ENCODE data around the gene SLFN11. TPM values are rescaled to one million over a fixed set of nuclear protein-coding genes. Genes with fewer than 3 reads are reported as not detected.
"Not testable (repeated sequence)": the region's sequence is repeated elsewhere in the genome, so short reads cannot be mapped to it uniquely, and the experiment has no call there.

Gene SLFN11
- total RNA-seq, 2 experiments from 2014 or later: not detected

GRCh38 chr17:35341411-35341992 is 31.9 kb downstream of the SLFN11 start:
- POLR2A ChIA-PET: no interaction called here
- no peaks in the 10 kb centered on the region for H3K79me2 ChIP-seq (ENCODE audit: insufficient read depth, low read depth, low read length)

DNA sequence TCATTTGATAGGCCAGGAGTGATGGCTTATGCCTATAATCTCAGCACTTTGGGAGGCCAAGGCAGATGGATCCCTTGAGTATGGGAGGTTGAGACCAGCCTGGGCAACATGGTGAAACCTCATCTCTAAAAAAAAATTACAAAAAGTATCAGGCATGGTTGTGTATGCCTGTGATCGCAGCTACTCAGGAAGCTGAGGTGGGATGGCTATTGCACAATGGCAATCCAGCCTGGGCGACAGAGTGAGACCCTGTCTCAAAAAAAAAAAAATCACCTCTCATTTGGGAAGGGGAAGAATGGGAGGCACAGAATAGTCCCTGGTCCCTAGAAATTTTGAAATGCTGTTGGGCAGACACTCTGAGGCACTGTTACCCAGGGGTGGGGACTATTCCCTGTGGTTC is 35.2 kb downstream of the SLFN11 start:
- CTCF ChIA-PET (ENCODE audit: unreplicated experiment): no interaction called here
- Histone ChIP-seq H3K36me3 (ENCODE audit: insufficient read depth, low read length) (no peaks in the 10 kb centered on the region), H4K20me1 (ENCODE audit: insufficient read depth, low read length) (no peaks in the 10 kb centered on the region), H3K9me3 (ENCODE audit: low read length) (peaks cover 27% of the 10 kb centered on the region; the same call in 1 of the 2 replicates), H3K4me2 (ENCODE audit: low read length) (no peak overlapping the region), H3K9me2 (ENCODE audit: insufficient read depth, low read length) (no peaks in the 10 kb centered on the region), H3K4me1 (ENCODE audit: insufficient read depth, low read length, poor library complexity, severe bottlenecking) (peaks cover 16% of the 10 kb centered on the region), H2AFZ (ENCODE audit: low read length) (no peak overlapping the region), H3K79me2 (ENCODE audit: insufficient read depth, low read depth, low read length) (no peaks in the 10 kb centered on the region), H3K27ac (ENCODE audit: low read depth, low read length, poor library complexity, severe bottlenecking) (no peak overlapping the region), H3K4me3 (ENCODE audit: low read depth, low read length, poor library complexity, severe bottlenecking) (no peak overlapping the region)
- TF ChIP-seq EZH2phosphoT487 (IDR thresholded peaks at IDR 0.05; ENCODE audit: borderline replicate concordance, low read depth, low read length): no peak
- TF ChIP-seq CTCF (conservative IDR thresholded peaks at IDR 0.05; ENCODE audit: low read length): no peak
- POLR2A ChIA-PET: interaction anchor here (0.7 to 0.9 kb wide), 2 partner anchors 8 to 10 kb away, joined by 3 read pairs; no protein-coding TSS in a partner anchor
- no TSS peak for BruUV-seq (replicated peaks)
- intact Hi-C loops (cut with micrococcal nuclease; ENCODE audit: unreplicated experiment): no loop called here
- no peak for DNase-seq (ENCODE audit: low spot score)

More at GRCh38 chr17:35341411-35341992, 31.9 kb downstream of the SLFN11 start:
- peak; percentile 54 for DNase-seq (ENCODE audit: low spot score)
- no peak overlapping the region for H2AFZ ChIP-seq (ENCODE audit: low read length)
- H3K4me3 ChIP-seq (ENCODE audit: low read depth, low read length, poor library complexity, severe bottlenecking): no peak overlapping the region
- intact Hi-C loops (cut with micrococcal nuclease; ENCODE audit: unreplicated experiment): no loop called here
- no peaks in the 10 kb centered on the region for H3K36me3 ChIP-seq (ENCODE audit: insufficient read depth, low read length)
- H3K9me2 ChIP-seq (ENCODE audit: insufficient read depth, low read length): no peaks in the 10 kb centered on the region
- CTCF ChIA-PET (ENCODE audit: unreplicated experiment): no interaction called here
- H3K9me3 ChIP-seq (ENCODE audit: low read length): peaks cover 27% of the 10 kb centered on the region; the same call in 1 of the 2 replicates
- peak overlapping the region; percentile 30 for H3K4me2 ChIP-seq (ENCODE audit: low read length)
- BruUV-seq (replicated peaks): no TSS peak
- H3K4me1 ChIP-seq (ENCODE audit: insufficient read depth, low read length, poor library complexity, severe bottlenecking): peaks cover 16% of the 10 kb centered on the region
- H3K27ac ChIP-seq (ENCODE audit: low read depth, low read length, poor library complexity, severe bottlenecking): no peak overlapping the region
- no peak for TF ChIP-seq EZH2phosphoT487 (IDR thresholded peaks at IDR 0.05; ENCODE audit: borderline replicate concordance, low read depth, low read length)
- TF ChIP-seq CTCF (conservative IDR thresholded peaks at IDR 0.05; ENCODE audit: low read length): no peak
- no peaks in the 10 kb centered on the region for H4K20me1 ChIP-seq (ENCODE audit: insufficient read depth, low read length)

DNA sequence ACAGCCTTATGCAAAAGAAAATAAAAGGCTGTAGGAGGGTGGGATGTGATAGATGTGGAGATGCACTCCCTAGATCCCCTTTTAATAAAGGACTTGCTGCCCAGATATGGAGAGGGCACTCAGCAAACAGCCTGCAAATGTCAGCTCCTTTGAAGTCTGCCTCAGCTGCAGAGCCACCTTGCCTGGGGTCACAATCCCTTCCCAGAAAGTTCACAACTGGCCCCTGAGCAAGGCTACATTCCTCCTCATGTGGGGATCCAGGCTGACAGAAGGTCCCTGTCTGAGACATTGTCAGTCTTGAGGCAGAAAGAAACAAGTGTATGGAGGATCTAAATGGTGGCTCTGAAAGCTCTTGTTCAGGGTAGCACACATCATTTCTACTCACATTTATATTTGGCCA is 36.1 kb downstream of the SLFN11 start:
- Histone ChIP-seq H3K4me3 (ENCODE audit: low read depth, low read length, poor library complexity, severe bottlenecking) (no peak overlapping the region), H3K9me2 (ENCODE audit: insufficient read depth, low read length) (no peaks in the 10 kb centered on the region), H3K4me1 (ENCODE audit: insufficient read depth, low read length, poor library complexity, severe bottlenecking) (peaks cover 16% of the 10 kb centered on the region), H2AFZ (ENCODE audit: low read length) (no peak overlapping the region), H3K79me2 (ENCODE audit: insufficient read depth, low read depth, low read length) (no peaks in the 10 kb centered on the region), H3K27ac (ENCODE audit: low read depth, low read length, poor library complexity, severe bottlenecking) (no peak overlapping the region), H3K36me3 (ENCODE audit: insufficient read depth, low read length) (no peaks in the 10 kb centered on the region), H3K4me2 (ENCODE audit: low read length) (no peak overlapping the region), H3K9me3 (ENCODE audit: low read length) (peaks cover 24% of the 10 kb centered on the region; the same call in 1 of the 2 replicates), H4K20me1 (ENCODE audit: insufficient read depth, low read length) (no peaks in the 10 kb centered on the region)
- intact Hi-C loops (cut with micrococcal nuclease; ENCODE audit: unreplicated experiment): no loop called here
- DNase-seq (ENCODE audit: low spot score): no peak
- CTCF ChIA-PET (ENCODE audit: unreplicated experiment): no interaction called here
- POLR2A ChIA-PET: interaction anchor here (0.7 kb wide), 1 partner anchor 1633 kb away, joined by 3 read pairs; no protein-coding TSS in a partner anchor
- no TSS peak for BruUV-seq (replicated peaks)
- TF ChIP-seq EZH2phosphoT487 (IDR thresholded peaks at IDR 0.05; ENCODE audit: borderline replicate concordance, low read depth, low read length) (no peak), CTCF (conservative IDR thresholded peaks at IDR 0.05; ENCODE audit: low read length) (no peak)

DNA sequence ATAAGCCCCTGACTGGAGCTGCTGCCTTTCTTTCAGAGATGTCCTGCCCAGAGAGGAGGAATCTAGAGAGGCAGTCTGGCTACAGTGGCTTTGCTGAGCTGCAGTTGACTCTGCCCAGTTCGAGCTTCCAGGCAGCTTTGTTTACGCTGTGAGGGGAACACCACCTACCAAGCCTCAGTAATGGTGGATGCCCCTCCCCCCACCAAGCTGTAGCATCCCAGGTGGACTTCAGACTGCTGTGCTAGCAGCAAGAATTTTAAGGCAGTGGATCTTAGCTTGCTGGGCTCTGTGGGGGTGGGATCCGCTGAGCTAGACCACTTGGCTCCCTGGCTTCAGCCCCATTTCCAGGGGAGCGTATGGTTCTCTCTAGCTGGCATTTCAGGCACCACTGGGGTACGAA is 39.8 kb downstream of the SLFN11 start:
- H3K4me2 ChIP-seq (ENCODE audit: low read length); H3K79me2 ChIP-seq (ENCODE audit: insufficient read depth, low read depth, low read length); H3K9me3 ChIP-seq (ENCODE audit: low read length); H3K4me3 ChIP-seq (ENCODE audit: low read depth, low read length, poor library complexity, severe bottlenecking); BruUV-seq (replicated peaks); H4K20me1 ChIP-seq (ENCODE audit: insufficient read depth, low read length); H3K9me2 ChIP-seq (ENCODE audit: insufficient read depth, low read length); DNase-seq (ENCODE audit: low spot score); H3K4me1 ChIP-seq (ENCODE audit: insufficient read depth, low read length, poor library complexity, severe bottlenecking); H2AFZ ChIP-seq (ENCODE audit: low read length); H3K36me3 ChIP-seq (ENCODE audit: insufficient read depth, low read length); CTCF ChIA-PET (ENCODE audit: unreplicated experiment); H3K27ac ChIP-seq (ENCODE audit: low read depth, low read length, poor library complexity, severe bottlenecking); intact Hi-C loops (cut with micrococcal nuclease; ENCODE audit: unreplicated experiment); POLR2A ChIA-PET: not testable (repeated sequence)
